GM06990 (cell line): ENCODE measurements around the gene RFX4.

Source experiments
- DNase-seq: peaks from one replicate; pipeline ENCODE4 v3.0.0-alpha.2; 2011; ENCODE audit not compliant: insufficient read length; ENCODE audit errors: extremely low read depth
- H3K27me3 ChIP-seq: replicated peaks from 2 replicates; pipeline ENCODE4 v1.6.0; 2011; ENCODE audit warnings: low read length; ENCODE audit not compliant: control insufficient read depth, insufficient read depth
- H3K36me3 ChIP-seq: 2 replicates; pipeline ENCODE4 v1.5.1; 2011; ENCODE audit warnings: low read length; ENCODE audit not compliant: control insufficient read depth, insufficient read depth
- H3K4me3 ChIP-seq: replicated peaks from 2 replicates; pipeline ENCODE4 v1.5.1; 2011; ENCODE audit warnings: low read depth, mild to moderate bottlenecking, control low read depth, low read length
- TF ChIP-seq, protein P1 (sequence below): IDR thresholded peaks from 2 replicates; pipeline ENCODE4 v1.5.1; 2011; ENCODE audit warnings: low read length, control low read depth, mild to moderate bottlenecking, inconsistent platforms; ENCODE audit not compliant: insufficient read depth, poor library complexity, severe bottlenecking

RFX4 gene

GRCh38 chr12:106794369-106794768 lies 211.6 kb downstream of the RFX4 start:
- TF ChIP-seq, protein P1, sequence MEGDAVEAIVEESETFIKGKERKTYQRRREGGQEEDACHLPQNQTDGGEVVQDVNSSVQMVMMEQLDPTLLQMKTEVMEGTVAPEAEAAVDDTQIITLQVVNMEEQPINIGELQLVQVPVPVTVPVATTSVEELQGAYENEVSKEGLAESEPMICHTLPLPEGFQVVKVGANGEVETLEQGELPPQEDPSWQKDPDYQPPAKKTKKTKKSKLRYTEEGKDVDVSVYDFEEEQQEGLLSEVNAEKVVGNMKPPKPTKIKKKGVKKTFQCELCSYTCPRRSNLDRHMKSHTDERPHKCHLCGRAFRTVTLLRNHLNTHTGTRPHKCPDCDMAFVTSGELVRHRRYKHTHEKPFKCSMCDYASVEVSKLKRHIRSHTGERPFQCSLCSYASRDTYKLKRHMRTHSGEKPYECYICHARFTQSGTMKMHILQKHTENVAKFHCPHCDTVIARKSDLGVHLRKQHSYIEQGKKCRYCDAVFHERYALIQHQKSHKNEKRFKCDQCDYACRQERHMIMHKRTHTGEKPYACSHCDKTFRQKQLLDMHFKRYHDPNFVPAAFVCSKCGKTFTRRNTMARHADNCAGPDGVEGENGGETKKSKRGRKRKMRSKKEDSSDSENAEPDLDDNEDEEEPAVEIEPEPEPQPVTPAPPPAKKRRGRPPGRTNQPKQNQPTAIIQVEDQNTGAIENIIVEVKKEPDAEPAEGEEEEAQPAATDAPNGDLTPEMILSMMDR: no peak
- no peak for DNase-seq
- no peak overlapping the region for H3K4me3 ChIP-seq
- no peaks in the 10 kb centered on the region for H3K27me3 ChIP-seq
- peaks cover 4% of the 10 kb centered on the region for H3K36me3 ChIP-seq

GRCh38 chr12:106801167-106801708 lies 218.4 kb downstream of the RFX4 start:
- TF ChIP-seq, protein P1: no peak
- no peak for DNase-seq
- H3K4me3 ChIP-seq: no peak overlapping the region
- H3K27me3 ChIP-seq: no peaks in the 10 kb centered on the region
- no peaks in the 10 kb centered on the region for H3K36me3 ChIP-seq

GRCh38 chr12:106801830-106802533 lies 219.2 kb downstream of the RFX4 start:
- TF ChIP-seq, protein P1: no peak
- DNase-seq: no peak
- H3K36me3 ChIP-seq: no peaks in the 10 kb centered on the region
- no peaks in the 10 kb centered on the region for H3K27me3 ChIP-seq
- H3K4me3 ChIP-seq: no peak overlapping the region

DNA sequence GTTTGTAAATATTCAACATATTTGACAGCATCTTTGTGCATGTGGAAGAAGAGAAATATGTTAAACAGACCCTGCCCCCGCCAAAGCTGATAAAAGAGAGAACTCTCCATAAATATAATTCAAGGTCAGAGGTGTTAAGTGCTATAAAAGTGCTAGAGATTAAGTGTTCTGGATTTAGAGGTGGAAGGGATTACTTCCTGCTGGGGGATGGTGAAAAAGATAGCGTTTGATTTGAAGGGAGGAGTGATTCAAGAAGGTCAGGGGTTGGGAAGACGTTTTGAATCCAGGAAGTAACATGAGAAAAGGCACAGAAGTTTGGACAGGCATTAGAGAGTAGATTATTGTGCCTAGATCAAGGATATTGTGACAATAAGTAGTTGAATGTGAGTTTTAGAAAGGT lies 221.9 kb downstream of the RFX4 start:
- no peaks in the 10 kb centered on the region for H3K36me3 ChIP-seq
- H3K27me3 ChIP-seq: no peaks in the 10 kb centered on the region
- H3K4me3 ChIP-seq: no peak overlapping the region
- DNase-seq: no peak
- TF ChIP-seq, protein P1: no peak
